HL-60 (cell line): ENCODE results near the gene NCAPG2.

Experiments used
- GABPA ChIP-seq: IDR thresholded peaks from 2 replicates; pipeline ENCODE4 v1.6.1; 2012; ENCODE audit warnings: low read depth
- POLR2AphosphoS5 ChIP-seq: IDR thresholded peaks from 2 replicates; pipeline ENCODE4 v1.6.1; 2012; ENCODE audit warnings: low read depth
- REST ChIP-seq: IDR thresholded peaks from 2 replicates; pipeline ENCODE4 v1.6.1; 2012; ENCODE audit warnings: low read depth; ENCODE audit not compliant: insufficient replicate concordance
- TF ChIP-seq, protein P1 (sequence below): IDR thresholded peaks from one replicate; pipeline ENCODE4 v1.5.1; 2011; ENCODE audit warnings: low read length, control low read depth, inconsistent platforms; ENCODE audit not compliant: insufficient read depth

GRCh38 chr7:158581440-158582088 is 123.0 kb downstream of the NCAPG2 start:
- TF ChIP-seq, protein P1, sequence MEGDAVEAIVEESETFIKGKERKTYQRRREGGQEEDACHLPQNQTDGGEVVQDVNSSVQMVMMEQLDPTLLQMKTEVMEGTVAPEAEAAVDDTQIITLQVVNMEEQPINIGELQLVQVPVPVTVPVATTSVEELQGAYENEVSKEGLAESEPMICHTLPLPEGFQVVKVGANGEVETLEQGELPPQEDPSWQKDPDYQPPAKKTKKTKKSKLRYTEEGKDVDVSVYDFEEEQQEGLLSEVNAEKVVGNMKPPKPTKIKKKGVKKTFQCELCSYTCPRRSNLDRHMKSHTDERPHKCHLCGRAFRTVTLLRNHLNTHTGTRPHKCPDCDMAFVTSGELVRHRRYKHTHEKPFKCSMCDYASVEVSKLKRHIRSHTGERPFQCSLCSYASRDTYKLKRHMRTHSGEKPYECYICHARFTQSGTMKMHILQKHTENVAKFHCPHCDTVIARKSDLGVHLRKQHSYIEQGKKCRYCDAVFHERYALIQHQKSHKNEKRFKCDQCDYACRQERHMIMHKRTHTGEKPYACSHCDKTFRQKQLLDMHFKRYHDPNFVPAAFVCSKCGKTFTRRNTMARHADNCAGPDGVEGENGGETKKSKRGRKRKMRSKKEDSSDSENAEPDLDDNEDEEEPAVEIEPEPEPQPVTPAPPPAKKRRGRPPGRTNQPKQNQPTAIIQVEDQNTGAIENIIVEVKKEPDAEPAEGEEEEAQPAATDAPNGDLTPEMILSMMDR = no peak
- TF ChIP-seq POLR2AphosphoS5 (no peak), REST (no peak), GABPA (no peak)
